PC-3 (cell line): ENCODE measurements around the gene LATS2.

Experiments
- EZH2 ChIP-seq: fragments of 300-600 bp; sonication (generic); IDR thresholded peaks from one replicate; pipeline ENCODE4 v1.6.1; 2017; ENCODE audit warnings: antibody characterized with exemption, mild to moderate bottlenecking, low read length; ENCODE audit not compliant: unreplicated experiment
- TF ChIP-seq, protein P1 (sequence below): fragments of 300-600 bp; sonication (generic); conservative IDR thresholded peaks from 2 replicates; pipeline ENCODE4 v1.5.1; 2017; ENCODE audit warnings: antibody characterized with exemption, low read depth, mild to moderate bottlenecking, low read length

DNA sequence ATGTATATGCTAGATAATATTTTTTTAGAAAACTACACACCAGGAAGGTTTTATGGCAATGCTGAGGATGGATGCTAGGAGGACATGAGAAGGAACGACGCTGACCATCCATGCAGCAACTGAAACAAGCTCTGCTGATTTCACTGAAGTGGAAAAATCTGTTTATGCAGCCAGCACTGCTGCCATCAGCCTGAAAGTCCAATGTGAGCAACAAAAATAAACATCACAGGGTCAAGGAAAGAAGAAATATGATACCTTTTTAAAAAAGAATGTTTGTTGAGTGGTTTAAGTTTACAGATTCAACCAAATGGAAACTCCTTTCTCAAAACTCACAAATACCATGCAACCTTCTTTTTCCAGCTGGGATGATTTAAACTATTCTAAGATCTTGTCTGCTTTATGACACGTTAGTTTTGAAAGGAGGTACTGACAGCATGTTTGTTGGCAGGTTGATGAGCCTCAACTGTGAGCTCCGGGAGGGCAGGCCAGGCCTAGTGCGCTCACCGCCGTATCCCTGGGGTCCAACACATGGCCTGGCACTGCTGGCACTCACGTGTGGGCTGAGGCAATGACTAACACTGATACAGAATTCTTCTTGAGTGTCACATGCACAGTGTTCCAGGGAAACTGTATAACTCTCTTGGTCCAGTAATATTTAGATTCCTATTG lies 46.8 kb downstream of the LATS2 start:
- TF ChIP-seq, protein P1, sequence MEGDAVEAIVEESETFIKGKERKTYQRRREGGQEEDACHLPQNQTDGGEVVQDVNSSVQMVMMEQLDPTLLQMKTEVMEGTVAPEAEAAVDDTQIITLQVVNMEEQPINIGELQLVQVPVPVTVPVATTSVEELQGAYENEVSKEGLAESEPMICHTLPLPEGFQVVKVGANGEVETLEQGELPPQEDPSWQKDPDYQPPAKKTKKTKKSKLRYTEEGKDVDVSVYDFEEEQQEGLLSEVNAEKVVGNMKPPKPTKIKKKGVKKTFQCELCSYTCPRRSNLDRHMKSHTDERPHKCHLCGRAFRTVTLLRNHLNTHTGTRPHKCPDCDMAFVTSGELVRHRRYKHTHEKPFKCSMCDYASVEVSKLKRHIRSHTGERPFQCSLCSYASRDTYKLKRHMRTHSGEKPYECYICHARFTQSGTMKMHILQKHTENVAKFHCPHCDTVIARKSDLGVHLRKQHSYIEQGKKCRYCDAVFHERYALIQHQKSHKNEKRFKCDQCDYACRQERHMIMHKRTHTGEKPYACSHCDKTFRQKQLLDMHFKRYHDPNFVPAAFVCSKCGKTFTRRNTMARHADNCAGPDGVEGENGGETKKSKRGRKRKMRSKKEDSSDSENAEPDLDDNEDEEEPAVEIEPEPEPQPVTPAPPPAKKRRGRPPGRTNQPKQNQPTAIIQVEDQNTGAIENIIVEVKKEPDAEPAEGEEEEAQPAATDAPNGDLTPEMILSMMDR: no peak
- TF ChIP-seq EZH2: no peak
